Caki2 (cell line): ENCODE data around the gene DNAI1. TPM values are rescaled to one million over a fixed set of nuclear protein-coding genes. Genes with fewer than 3 reads are reported as not detected.

Experiments used
- DNase-seq: peaks from one replicate; pipeline ENCODE4 v3.0.0-alpha.2; 2015; ENCODE audit warnings: low read depth
- in situ Hi-C: cut with HindIII; loops from 2 replicates; pipeline ENCODE4 v1.10.0; 2016; ENCODE audit warnings: low sequenced_read_pairs, low pct_unique_long_range_greater_than_20kb, mixed read lengths
- total RNA-seq: library from RNA; depleted of rRNA; stranded (reverse); fragments of >200 nt; shearing (Covaris generic); gene quantifications from 2 replicates; pipeline ENCODE4 v1.2.3, GENCODE V29; 2014; ENCODE audit warnings: low replicate concordance; rRNA removed

DNAI1 gene
- total RNA-seq, 1 experiment from 2014 or later: not detected

- in situ Hi-C loops: no loop called here
Observed at GRCh38 chr9:34560599-34561214, 102.1 kb downstream of the DNAI1 start.

GRCh38 chr9:34562135-34562745 lies 103.6 kb downstream of the DNAI1 start:
- DNase-seq: no peak
- in situ Hi-C loops: no loop called here

More at GRCh38 chr9:34560599-34561214, 102.1 kb downstream of the DNAI1 start:
- no peak for DNase-seq

GRCh38 chr9:34563262-34563661 lies 104.7 kb downstream of the DNAI1 start:
- DNase-seq: no peak
- in situ Hi-C loops: no loop called here

- no peak for DNase-seq
Observed at GRCh38 chr9:34564617-34565016, 106.0 kb downstream of the DNAI1 start.

GRCh38 chr9:34565856-34566255 lies 107.3 kb downstream of the DNAI1 start:
- in situ Hi-C loops: no loop called here
- DNase-seq: no peak

More at GRCh38 chr9:34564617-34565016, 106.0 kb downstream of the DNAI1 start:
- in situ Hi-C loops: no loop called here

- no peak for DNase-seq
- in situ Hi-C loops: no loop called here
Observed at GRCh38 chr9:34566322-34566721, 107.7 kb downstream of the DNAI1 start.

- no peak for DNase-seq
- in situ Hi-C loops: no loop called here
Observed at GRCh38 chr9:34566972-34567371, 108.4 kb downstream of the DNAI1 start.

- in situ Hi-C loops: no loop called here
- DNase-seq: no peak
Observed at GRCh38 chr9:34568133-34568532, 109.5 kb downstream of the DNAI1 start.

- DNase-seq: no peak
- in situ Hi-C loops: no loop called here
Observed at GRCh38 chr9:34568774-34569173, 110.2 kb downstream of the DNAI1 start.

GRCh38 chr9:34570376-34570775 lies 111.8 kb downstream of the DNAI1 start:
- DNase-seq: no peak
- in situ Hi-C loops: no loop called here

Other genes with a start within 250 kb of the DNAI1 start
- gene KIF24, start 129.5 kb upstream of the DNAI1 start, total RNA-seq: 1.5 and 4.8 TPM in 2 replicates
- 10.6 and 17.1 TPM in 2 replicates for gene NUDT2, start 129.2 kb upstream of the DNAI1 start, total RNA-seq
- gene MYORG, start 81.9 kb upstream of the DNAI1 start, total RNA-seq: 0.03 TPM in 1 of 2 replicates, not detected in the other
- gene FAM219A, start 235 bp upstream of the DNAI1 start, total RNA-seq: 5.4 and 13.1 TPM in 2 replicates
- gene ENHO, start 64.2 kb downstream of the DNAI1 start, total RNA-seq: 4.0 TPM in 1 of 2 replicates, not detected in the other
- gene CNTFR, start 130.9 kb downstream of the DNAI1 start, total RNA-seq: not detected in 2 replicates
- 40.9 and 71.8 TPM in 2 replicates for gene RPP25L, start 153.3 kb downstream of the DNAI1 start, total RNA-seq
- gene DCTN3, start 161.7 kb downstream of the DNAI1 start, total RNA-seq: 90.1 and 110 TPM in 2 replicates
- gene ARID3C, start 170.3 kb downstream of the DNAI1 start, total RNA-seq: not detected in 2 replicates
- 93.9 and 129 TPM in 2 replicates for gene SIGMAR1, start 179.0 kb downstream of the DNAI1 start, total RNA-seq
- gene GALT, start 187.9 kb downstream of the DNAI1 start, total RNA-seq: 12.2 and 13.8 TPM in 2 replicates
- 0.32 and 1.6 TPM in 2 replicates for gene IL11RA, start 193.4 kb downstream of the DNAI1 start, total RNA-seq
- 1.3 TPM in 1 of 2 replicates, not detected in the other for gene CCL27, start 203.9 kb downstream of the DNAI1 start, total RNA-seq
- not detected in 2 replicates for gene CCL19, start 232.5 kb downstream of the DNAI1 start, total RNA-seq